Hepatocyte (in vitro differentiated cells): ENCODE measurements around the gene ART3. TPM values are rescaled to one million over a fixed set of nuclear protein-coding genes. Genes with fewer than 3 reads are reported as not detected.
"Not testable (repeated sequence)": the region's sequence is repeated elsewhere in the genome, so short reads cannot be mapped to it uniquely, and the experiment has no call there.

Experiments
- DNase-seq: peaks from one replicate; pipeline ENCODE4 v3.0.0-alpha.2; 2016; ENCODE audit warnings: low spot score
- H2AFZ ChIP-seq: fragments of 200-600 bp; sonication (generic); 2 replicates; pipeline ENCODE4 v1.6.0; 2016; ENCODE audit warnings: antibody characterized with exemption, mild to moderate bottlenecking
- H3K27ac ChIP-seq: fragments of 200-600 bp; sonication (generic); 2 replicates; pipeline ENCODE4 v1.5.1; 2016; ENCODE audit warnings: mild to moderate bottlenecking
- H3K27me3 ChIP-seq: fragments of 200-600 bp; sonication (generic); 2 replicates; pipeline ENCODE4 v1.6.1; 2016
- H3K36me3 ChIP-seq: fragments of 200-600 bp; sonication (generic); replicated peaks from 2 replicates; pipeline ENCODE4 v1.5.1; 2016; ENCODE audit warnings: low read depth; ENCODE audit not compliant: insufficient read depth
- H3K4me1 ChIP-seq: fragments of 200-600 bp; sonication (generic); 2 replicates; pipeline ENCODE4 v1.5.1; 2016; ENCODE audit warnings: mild to moderate bottlenecking, moderate library complexity; ENCODE audit not compliant: insufficient read depth
- H3K4me2 ChIP-seq: fragments of 200-600 bp; sonication (generic); 2 replicates; pipeline ENCODE4 v1.6.0; 2016
- H3K4me3 ChIP-seq: fragments of 200-600 bp; sonication (generic); 2 replicates; pipeline ENCODE4 v1.5.1; 2016; ENCODE audit warnings: mild to moderate bottlenecking
- H3K79me2 ChIP-seq: fragments of 200-600 bp; sonication (generic); 2 replicates; pipeline ENCODE4 v1.6.0; 2017; ENCODE audit warnings: mild to moderate bottlenecking
- H3K9me2 ChIP-seq: fragments of 200-600 bp; sonication (generic); replicated peaks from 2 replicates; pipeline ENCODE4 v1.6.0; 2017; ENCODE audit warnings: mild to moderate bottlenecking; ENCODE audit not compliant: insufficient read depth
- H3K9me3 ChIP-seq: fragments of 200-600 bp; sonication (generic); 2 replicates; pipeline ENCODE4 v1.5.1; 2016; ENCODE audit warnings: low read depth, mild to moderate bottlenecking
- H4K20me1 ChIP-seq: fragments of 200-600 bp; sonication (generic); 2 replicates; pipeline ENCODE4 v1.6.0; 2016; ENCODE audit warnings: mild to moderate bottlenecking; ENCODE audit not compliant: insufficient read depth, poor library complexity, severe bottlenecking
- EZH2 ChIP-seq: fragments of 200-600 bp; sonication (generic); IDR thresholded peaks from 2 replicates; pipeline ENCODE4 v1.6.1; 2016; ENCODE audit warnings: antibody characterized with exemption, mild to moderate bottlenecking, borderline replicate concordance
- EZH2phosphoT487 ChIP-seq: fragments of 200-600 bp; sonication (generic); IDR thresholded peaks from one replicate; pipeline ENCODE4 v1.6.1; 2018; ENCODE audit warnings: antibody characterized with exemption, mild to moderate bottlenecking, low read depth, moderate library complexity; ENCODE audit not compliant: unreplicated experiment, severe bottlenecking
- WGBS: methylation state at CpG from one replicate; pipeline ENCODE4 v1.1.6; 2016; ENCODE audit warnings: low lambda C conversion rate; ENCODE audit errors: missing lambda C conversion rate; 5-methylcytosine and 5-hydroxymethylcytosine counted together
- polyA plus RNA-seq: library from polyadenylated mRNA; unstranded; fragments of >200 nt; fragmentation: Nextera tagmentation; extraction: Ambion mirVana; gene quantifications from 2 replicates; pipeline ENCODE4 v1.2.1, GENCODE V29; 2016
- total RNA-seq: library from RNA; depleted of rRNA; stranded (reverse); fragments of >200 nt; gene quantifications from 2 replicates; pipeline ENCODE4 v1.2.3, GENCODE V29; 2014
- TF ChIP-seq, protein P1 (sequence below): fragments of 200-600 bp; sonication (generic); IDR thresholded peaks from 2 replicates; pipeline ENCODE4 v1.5.1; 2016; ENCODE audit warnings: antibody characterized with exemption, mild to moderate bottlenecking; ENCODE audit not compliant: poor library complexity

Gene ART3
- total and polyA plus RNA-seq, 2 experiments from 2014 or later, result 0.90 to 2.8 TPM

- Histone ChIP-seq H3K4me3 (no peak overlapping the region), H4K20me1 (no peaks in the 10 kb centered on the region), H3K79me2 (no peaks in the 10 kb centered on the region), H3K9me3 (no peaks in the 10 kb centered on the region), H3K9me2 (no peaks in the 10 kb centered on the region), H3K27me3 (peaks cover 2% of the 10 kb centered on the region), H2AFZ (no peak overlapping the region), H3K36me3 (no peaks in the 10 kb centered on the region), H3K27ac (no peak overlapping the region), H3K4me1 (no peaks in the 10 kb centered on the region), H3K4me2 (no peak overlapping the region)
- DNase-seq, result no peak
- 62% methylated on average over 3 of the region's 3 CpGs for WGBS
- no peak for TF ChIP-seq EZH2
- no peak for TF ChIP-seq EZH2phosphoT487
- TF ChIP-seq, protein P1, sequence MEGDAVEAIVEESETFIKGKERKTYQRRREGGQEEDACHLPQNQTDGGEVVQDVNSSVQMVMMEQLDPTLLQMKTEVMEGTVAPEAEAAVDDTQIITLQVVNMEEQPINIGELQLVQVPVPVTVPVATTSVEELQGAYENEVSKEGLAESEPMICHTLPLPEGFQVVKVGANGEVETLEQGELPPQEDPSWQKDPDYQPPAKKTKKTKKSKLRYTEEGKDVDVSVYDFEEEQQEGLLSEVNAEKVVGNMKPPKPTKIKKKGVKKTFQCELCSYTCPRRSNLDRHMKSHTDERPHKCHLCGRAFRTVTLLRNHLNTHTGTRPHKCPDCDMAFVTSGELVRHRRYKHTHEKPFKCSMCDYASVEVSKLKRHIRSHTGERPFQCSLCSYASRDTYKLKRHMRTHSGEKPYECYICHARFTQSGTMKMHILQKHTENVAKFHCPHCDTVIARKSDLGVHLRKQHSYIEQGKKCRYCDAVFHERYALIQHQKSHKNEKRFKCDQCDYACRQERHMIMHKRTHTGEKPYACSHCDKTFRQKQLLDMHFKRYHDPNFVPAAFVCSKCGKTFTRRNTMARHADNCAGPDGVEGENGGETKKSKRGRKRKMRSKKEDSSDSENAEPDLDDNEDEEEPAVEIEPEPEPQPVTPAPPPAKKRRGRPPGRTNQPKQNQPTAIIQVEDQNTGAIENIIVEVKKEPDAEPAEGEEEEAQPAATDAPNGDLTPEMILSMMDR, result no peak
These were observed 39.4 kb upstream of the ART3 start for GRCh38 chr4:76035141-76035540.

- Histone ChIP-seq H3K27me3 (no peaks in the 10 kb centered on the region), H3K4me2 (no peak within 1 kb of the TSS), H3K27ac (no peak within 1 kb of the TSS), H3K36me3 (no peaks in the 10 kb centered on the region), H2AFZ (no peak within 1 kb of the TSS), H3K9me3 (no peaks in the 10 kb centered on the region), H3K9me2 (no peaks in the 10 kb centered on the region), H3K79me2 (no peaks in the 10 kb centered on the region), H3K4me3 (no peak within 1 kb of the TSS), H3K4me1 (no peaks in the 10 kb centered on the region), H4K20me1 (no peaks in the 10 kb centered on the region)
- WGBS, result 91% methylated on average over 2 of the region's 2 CpGs
- no peak for DNase-seq
- TF ChIP-seq EZH2, result no peak
- TF ChIP-seq EZH2phosphoT487, result no peak
- TF ChIP-seq, protein P1, result no peak
These were observed 38.6 kb upstream of the ART3 start, which contains the start of gene CXCL11 for GRCh38 chr4:76035799-76036380. Gene CXCL11 (minus strand): TSS chr4:76036070. CDS start chr4:76035987, 83 bp downstream.

DNA sequence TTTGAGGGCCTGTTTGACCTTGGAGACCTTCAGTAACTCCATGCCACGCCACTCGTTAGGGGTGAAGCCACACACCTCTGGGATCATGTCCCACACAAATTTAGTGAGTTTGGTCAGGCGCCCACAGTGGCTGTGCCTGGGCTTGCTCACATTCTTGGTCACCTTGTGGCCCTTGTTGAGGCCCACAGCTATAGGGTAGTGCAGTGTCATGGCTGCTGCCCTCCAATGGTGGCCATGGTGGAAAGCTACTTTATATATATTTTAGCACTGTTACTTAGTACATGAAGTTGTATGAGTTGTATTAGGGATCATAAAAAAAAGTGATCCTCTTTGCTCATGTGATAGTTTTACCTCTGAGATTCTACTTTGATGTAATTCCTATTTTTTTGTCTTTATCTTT lies 37.7 kb upstream of the ART3 start:
- Histone ChIP-seq H3K36me3 (no peaks in the 10 kb centered on the region), H3K27ac (no peak overlapping the region), H3K9me3 (no peaks in the 10 kb centered on the region), H4K20me1 (no peaks in the 10 kb centered on the region), H3K79me2 (no peaks in the 10 kb centered on the region), H2AFZ (no peak overlapping the region), H3K27me3 (no peaks in the 10 kb centered on the region), H3K4me1 (no peaks in the 10 kb centered on the region), H3K9me2 (no peaks in the 10 kb centered on the region), H3K4me3 (no peak overlapping the region), H3K4me2 (no peak overlapping the region)
- no peak for TF ChIP-seq EZH2
- no peak for TF ChIP-seq EZH2phosphoT487
- TF ChIP-seq, protein P1, result no peak
- DNase-seq, result no peak
- WGBS, result 94% methylated on average over 3 of the region's 3 CpGs

GRCh38 chr4:76042241-76042998 lies 32.1 kb upstream of the ART3 start:
- H3K79me2 ChIP-seq, H3K9me2 ChIP-seq, H3K4me1 ChIP-seq, H3K4me2 ChIP-seq, H3K36me3 ChIP-seq, DNase-seq, H3K4me3 ChIP-seq, H3K9me3 ChIP-seq, H2AFZ ChIP-seq, H3K27ac ChIP-seq, H4K20me1 ChIP-seq, H3K27me3 ChIP-seq: not testable (repeated sequence)
- WGBS, result 82% methylated on average over 17 of the region's 18 CpGs

DNA sequence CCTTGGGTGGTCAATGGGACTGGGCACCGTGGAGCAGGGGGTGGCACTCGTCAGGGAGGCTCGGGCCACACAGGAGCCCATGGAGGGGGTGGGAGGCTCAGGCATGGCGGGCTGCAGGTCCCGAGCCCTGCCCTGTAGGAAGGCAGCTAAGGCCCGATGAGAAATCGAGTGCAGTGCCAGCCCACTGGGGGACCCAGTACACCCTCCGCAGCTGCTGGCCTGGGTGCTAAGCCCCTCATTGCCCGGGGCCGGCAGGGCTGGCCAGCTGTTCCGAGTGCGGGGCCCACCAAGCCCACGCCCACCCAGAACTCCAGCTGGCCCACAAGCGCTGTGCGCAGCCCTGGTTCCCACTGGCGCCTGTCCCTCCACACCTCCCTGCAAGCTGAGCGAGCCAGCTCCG lies 31.2 kb upstream of the ART3 start:
- H3K4me1 ChIP-seq, H4K20me1 ChIP-seq, H2AFZ ChIP-seq, H3K4me3 ChIP-seq, H3K36me3 ChIP-seq, H3K9me3 ChIP-seq, H3K27ac ChIP-seq, H3K27me3 ChIP-seq, H3K9me2 ChIP-seq, H3K4me2 ChIP-seq, H3K79me2 ChIP-seq, DNase-seq: not testable (repeated sequence)
- 97% methylated on average over 8 of the region's 18 CpGs for whole genome bisulfite sequencing

DNA sequence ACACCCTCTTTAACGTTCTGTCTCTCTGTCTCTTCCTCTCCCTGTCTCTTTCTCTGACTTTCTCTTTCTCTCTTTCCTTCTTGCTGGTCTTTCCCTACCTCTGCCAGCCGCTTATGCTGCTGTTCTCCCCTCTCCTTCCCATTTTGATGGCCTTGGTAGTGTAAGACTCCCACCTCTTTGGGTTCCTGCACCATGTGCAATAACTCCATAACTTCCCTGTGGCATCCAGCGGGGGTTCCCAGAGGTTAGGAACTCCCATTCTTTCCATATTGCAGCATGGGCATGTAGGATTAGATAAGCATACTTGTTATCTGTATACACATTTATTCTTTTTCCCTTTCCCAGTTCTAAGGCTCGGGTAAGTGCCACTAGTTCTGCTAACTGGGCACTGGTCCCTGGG lies 29.8 kb upstream of the ART3 start:
- not testable (repeated sequence) for H3K9me3 ChIP-seq, H3K9me2 ChIP-seq, H3K4me2 ChIP-seq, H2AFZ ChIP-seq, H3K27ac ChIP-seq, DNase-seq, H3K27me3 ChIP-seq, H3K36me3 ChIP-seq, H3K4me1 ChIP-seq, H3K79me2 ChIP-seq, H4K20me1 ChIP-seq, H3K4me3 ChIP-seq
- WGBS, result 89% methylated on average over 4 of the region's 4 CpGs
